Activated CD8-positive, alpha-beta memory T cell treated with anti-CD3 and anti-CD28 coated beads, Interleukin-2, amount 10 ng/mL, durations not matched to agents 7 days and 5 days (primary cell): ENCODE data around the gene BCL6B. TPM values are rescaled to one million over a fixed set of nuclear protein-coding genes. Genes with fewer than 3 reads are reported as not detected.

Source experiments
- ATAC-seq: fragments of 150-1000 bp; cut with Tn5 transposase; one replicate; pipeline ENCODE4 v1.10.0; 2021; ENCODE audit warnings: moderate library complexity
- CTCF ChIA-PET: fragments of 350-600 bp; sonication (Branson Sonifier 250); formaldehyde crosslinking; loops from one replicate; lab custom pipeline; 2021; ENCODE audit warnings: antibody characterized with exemption; lab: Charles Lee
- DNase-seq: peaks from one replicate; pipeline ENCODE4 v3.0.0-alpha.2; 2020
- H3K27ac Mint-ChIP-seq: one replicate; pipeline ENCODE4 v1.8.0; 2021; ENCODE audit warnings: mild to moderate bottlenecking, mixed read lengths
- H3K27me3 Mint-ChIP-seq: one replicate; pipeline ENCODE4 v1.8.0; 2021; ENCODE audit warnings: mixed read lengths
- H3K36me3 Mint-ChIP-seq: one replicate; pipeline ENCODE4 v1.8.0; 2021; ENCODE audit warnings: mild to moderate bottlenecking, mixed read lengths
- H3K4me1 Mint-ChIP-seq: one replicate; pipeline ENCODE4 v1.8.0; 2021; ENCODE audit warnings: mixed read lengths
- H3K4me3 Mint-ChIP-seq: one replicate; pipeline ENCODE4 v1.8.0; 2021; ENCODE audit warnings: mild to moderate bottlenecking, moderate library complexity, mixed read lengths
- H3K9me3 Mint-ChIP-seq: one replicate; pipeline ENCODE4 v1.8.0; 2022; ENCODE audit warnings: low read depth, mixed read lengths
- total RNA-seq, 2 experiments: library from RNA; stranded (reverse); gene quantifications; one replicate each; pipeline ENCODE4 v1.2.3, GENCODE V29; 2021

Gene BCL6B
- total RNA-seq, 2 experiments from 2014 or later: 0.85 to 6.7 TPM

- no peak for DNase-seq
- Mint-ChIP-seq H3K4me3 (no peak overlapping the region), H3K27me3 (no peaks in the 10 kb centered on the region), H3K36me3 (peaks cover 3% of the 10 kb centered on the region), H3K4me1 (peaks cover 46% of the 10 kb centered on the region), H3K27ac (no peak overlapping the region), H3K9me3 (no peaks in the 10 kb centered on the region)
- no peak for ATAC-seq
- CTCF ChIA-PET: interaction anchor here (1.3 to 4.4 kb wide), 6 partner anchors 11 to 153 kb away, joined by 3 to 65 read pairs (median 5); partner anchors contain the start of gene SLC16A13
Observed at GRCh38 chr17:7024402-7024785, 1.5 kb downstream of the BCL6B start.

GRCh38 chr17:7025245-7025644, 2.4 kb downstream of the BCL6B start:
- peaks cover 3% of the 10 kb centered on the region for H3K36me3 Mint-ChIP-seq
- ATAC-seq (no peak), DNase-seq (no peak)
- no peak overlapping the region for H3K27ac Mint-ChIP-seq
- CTCF ChIA-PET: interaction anchor here (1.3 to 1.6 kb wide), 5 partner anchors 11 to 152 kb away, joined by 3 to 5 read pairs (median 4); partner anchors contain the start of gene SLC16A13
- no peaks in the 10 kb centered on the region for H3K27me3 Mint-ChIP-seq
- H3K4me1 Mint-ChIP-seq: peaks cover 52% of the 10 kb centered on the region
- H3K9me3 Mint-ChIP-seq: no peaks in the 10 kb centered on the region
- no peak overlapping the region for H3K4me3 Mint-ChIP-seq

- Mint-ChIP-seq H3K4me3 (no peak overlapping the region), H3K4me1 (peaks cover 45% of the 10 kb centered on the region), H3K9me3 (no peaks in the 10 kb centered on the region), H3K27ac (no peak overlapping the region), H3K36me3 (peaks cover 5% of the 10 kb centered on the region), H3K27me3 (no peaks in the 10 kb centered on the region)
- CTCF ChIA-PET: no interaction called here
- no peak for ATAC-seq
- no peak for DNase-seq
Observed at GRCh38 chr17:7026471-7027115, 3.7 kb downstream of the BCL6B start.

- H3K27ac Mint-ChIP-seq: no peak overlapping the region
- H3K4me1 Mint-ChIP-seq: peaks cover 49% of the 10 kb centered on the region
- CTCF ChIA-PET: interaction anchor here (1.3 kb wide), 1 partner anchor 12 kb away, joined by 4 read pairs; no protein-coding TSS in a partner anchor
- no peaks in the 10 kb centered on the region for H3K27me3 Mint-ChIP-seq
- no peak overlapping the region for H3K4me3 Mint-ChIP-seq
- peaks cover 5% of the 10 kb centered on the region for H3K36me3 Mint-ChIP-seq
- no peaks in the 10 kb centered on the region for H3K9me3 Mint-ChIP-seq
- no peak for ATAC-seq
- DNase-seq: no peak
Observed at GRCh38 chr17:7027335-7027734, 4.5 kb downstream of the BCL6B start.

GRCh38 chr17:7029096-7029495, 6.2 kb downstream of the BCL6B start:
- Mint-ChIP-seq H3K27ac (peak overlapping the region; percentile 57), H3K4me3 (no peak overlapping the region), H3K36me3 (peaks cover 8% of the 10 kb centered on the region), H3K27me3 (no peaks in the 10 kb centered on the region), H3K4me1 (peaks cover 44% of the 10 kb centered on the region), H3K9me3 (no peaks in the 10 kb centered on the region)
- DNase-seq (no peak), ATAC-seq (no peak)
- CTCF ChIA-PET: interaction anchor here (0.9 to 1.2 kb wide), 2 partner anchors 8 to 11 kb away, joined by 3 read pairs; no protein-coding TSS in a partner anchor

GRCh38 chr17:7029659-7030058, 6.8 kb downstream of the BCL6B start:
- Mint-ChIP-seq H3K36me3 (peaks cover 8% of the 10 kb centered on the region), H3K27ac (peak overlapping the region; percentile 86), H3K9me3 (no peaks in the 10 kb centered on the region), H3K4me1 (peaks cover 47% of the 10 kb centered on the region), H3K4me3 (peak overlapping the region; percentile 44), H3K27me3 (no peaks in the 10 kb centered on the region)
- CTCF ChIA-PET: interaction anchor here (1.2 kb wide), 1 partner anchor 8 kb away, joined by 3 read pairs; no protein-coding TSS in a partner anchor
- DNase-seq (peak; percentile 69), ATAC-seq (peak; percentile 71)

- CTCF ChIA-PET: interaction anchor here (0.8 to 1.7 kb wide), 13 partner anchors 10 to 580 kb away, joined by 3 to 21 read pairs (median 7); partner anchors contain the start of genes BCL6B, FXR2, RNASEK and SLC16A11
- Mint-ChIP-seq H3K36me3 (peaks cover 12% of the 10 kb centered on the region), H3K27ac (peak overlapping the region; percentile 95), H3K9me3 (no peaks in the 10 kb centered on the region), H3K4me1 (peaks cover 71% of the 10 kb centered on the region), H3K4me3 (peak overlapping the region; percentile 88), H3K27me3 (no peaks in the 10 kb centered on the region)
- peak; percentile 45 for ATAC-seq
- DNase-seq: peak; percentile 80
Observed at GRCh38 chr17:7034955-7035590, 12.2 kb downstream of the BCL6B start.

GRCh38 chr17:7035591-7036368, 12.9 kb downstream of the BCL6B start, which contains the start of gene SLC16A13:
SLC16A13 (plus strand) TSS chr17:7036015; CDS start chr17:7036383, 368 bp downstream.
- peaks cover 12% of the 10 kb centered on the region for H3K36me3 Mint-ChIP-seq
- peaks cover 67% of the 10 kb centered on the region for H3K4me1 Mint-ChIP-seq
- peak within 1 kb of the TSS; percentile 95 for H3K27ac Mint-ChIP-seq

GRCh38 chr17:7038025-7038862, 15.4 kb downstream of the BCL6B start:
- no peak for DNase-seq
- no peaks in the 10 kb centered on the region for H3K9me3 Mint-ChIP-seq
- peaks cover 7% of the 10 kb centered on the region for H3K36me3 Mint-ChIP-seq
- H3K27ac Mint-ChIP-seq: no peak overlapping the region
- H3K4me3 Mint-ChIP-seq: peak overlapping the region; percentile 8
- H3K4me1 Mint-ChIP-seq: peaks cover 67% of the 10 kb centered on the region
- H3K27me3 Mint-ChIP-seq: no peaks in the 10 kb centered on the region
- CTCF ChIA-PET: interaction anchor here (0.7 to 3.8 kb wide), 6 partner anchors 8 to 183 kb away, joined by 3 to 20 read pairs (median 4); no protein-coding TSS in a partner anchor
- ATAC-seq: no peak

More at GRCh38 chr17:7035591-7036368, 12.9 kb downstream of the BCL6B start, which contains the start of gene SLC16A13:
- ATAC-seq (peak; percentile 95), DNase-seq (peak; percentile 100)
- H3K4me3 Mint-ChIP-seq: peak within 1 kb of the TSS; percentile 88
- H3K9me3 Mint-ChIP-seq: no peaks in the 10 kb centered on the region
- no peaks in the 10 kb centered on the region for H3K27me3 Mint-ChIP-seq
- CTCF ChIA-PET: interaction anchor here (0.8 to 1.7 kb wide), 14 partner anchors 9 to 579 kb away, joined by 3 to 21 read pairs (median 6); partner anchors contain the start of genes BCL6B, FXR2, RNASEK and SLC16A11

GRCh38 chr17:7039832-7040231, 17.0 kb downstream of the BCL6B start:
- peaks cover 57% of the 10 kb centered on the region for H3K4me1 Mint-ChIP-seq
- ATAC-seq (no peak), DNase-seq (no peak)
- peaks cover 7% of the 10 kb centered on the region for H3K36me3 Mint-ChIP-seq
- H3K27me3 Mint-ChIP-seq: peaks cover 7% of the 10 kb centered on the region
- H3K27ac Mint-ChIP-seq: peak overlapping the region; percentile 6
- no peaks in the 10 kb centered on the region for H3K9me3 Mint-ChIP-seq
- CTCF ChIA-PET: interaction anchor here (1.1 to 3.8 kb wide), 3 partner anchors 11 to 28 kb away, joined by 3 to 20 read pairs (median 6); no protein-coding TSS in a partner anchor
- no peak overlapping the region for H3K4me3 Mint-ChIP-seq

GRCh38 chr17:7041607-7042500, 19.0 kb downstream of the BCL6B start:
- Mint-ChIP-seq H3K4me1 (peaks cover 56% of the 10 kb centered on the region), H3K27ac (peak overlapping the region; percentile 68), H3K4me3 (peak overlapping the region; percentile 70), H3K27me3 (peaks cover 10% of the 10 kb centered on the region), H3K36me3 (peaks cover 7% of the 10 kb centered on the region), H3K9me3 (no peaks in the 10 kb centered on the region)
- CTCF ChIA-PET: interaction anchor here (1.3 to 9.9 kb wide), 3 partner anchors 10 to 96 kb away, joined by 6 to 253 read pairs (median 11); no protein-coding TSS in a partner anchor
- ATAC-seq: peak; percentile 18
- no peak for DNase-seq
